IMR-90 (cell line): Measurements from ENCODE around the gene TBCE. TPM values are rescaled to one million over a fixed set of nuclear protein-coding genes. Genes with fewer than 3 reads are reported as not detected.

Experiments used
- ATAC-seq: fragments of 200-7000 bp; cut with Tn5 transposase; 2 replicates; pipeline ENCODE4 v1.9.1; 2020; ENCODE audit warnings: low read depth, mild to moderate bottlenecking, moderate library complexity
- BruUV-seq: library from RNA; stranded (reverse); fragments of 400-500 nt; replicated peaks from 2 replicates; lab custom pipeline; 2021; lab: Mats Ljungman, UMichigan
- CTCF ChIA-PET: fragments of 300-600 bp; formaldehyde crosslinking; extraction: SDS; loops from one replicate; lab custom pipeline; 2021; ENCODE audit warnings: antibody characterized with exemption; lab: Yijun Ruan, JAX
- POLR2A ChIA-PET: fragments of 300-600 bp; sonication (Branson Sonifier 250); formaldehyde crosslinking; loops from one replicate; lab custom pipeline; 2022; ENCODE audit warnings: antibody characterized with exemption; ENCODE audit not compliant: unreplicated experiment; lab: Charles Lee
- DNase-seq: peaks from one replicate; pipeline ENCODE4 v3.0.0; 2013
- H2AFZ ChIP-seq: replicated peaks from 2 replicates; pipeline ENCODE3; 2013; ENCODE audit warnings: low read length, mild to moderate bottlenecking; ENCODE audit not compliant: poor library complexity
- H2AK5ac ChIP-seq: 2 replicates; pipeline ENCODE4 v1.6.1; 2013; ENCODE audit warnings: low read depth, low read length, inconsistent platforms
- H2AK9ac ChIP-seq: replicated peaks from 2 replicates; pipeline ENCODE3; 2013; ENCODE audit warnings: mild to moderate bottlenecking, low read depth, low read length, moderate library complexity; ENCODE audit not compliant: poor library complexity
- H2BK120ac ChIP-seq: 2 replicates; pipeline ENCODE4 v1.6.1; 2013; ENCODE audit warnings: low read depth, low read length, inconsistent platforms
- H2BK15ac ChIP-seq: 3 replicates; pipeline ENCODE4 v1.6.1; 2013; ENCODE audit warnings: low read depth, low read length, inconsistent platforms
- H2BK20ac ChIP-seq: 2 replicates; pipeline ENCODE4 v1.6.1; 2013; ENCODE audit warnings: low read depth, mild to moderate bottlenecking, inconsistent platforms, low read length, moderate library complexity
- H2BK5ac ChIP-seq: 2 replicates; pipeline ENCODE4 v1.6.1; 2013; ENCODE audit warnings: mild to moderate bottlenecking, low read depth, low read length, inconsistent platforms; ENCODE audit not compliant: poor library complexity, severe bottlenecking
- H3K14ac ChIP-seq: replicated peaks from 2 replicates; pipeline ENCODE4 v1.6.1; 2013; ENCODE audit warnings: low read depth, low read length, inconsistent platforms
- H3K18ac ChIP-seq: 2 replicates; pipeline ENCODE4 v1.6.1; 2013; ENCODE audit warnings: low read depth, low read length, control low read depth
- H3K23ac ChIP-seq: 2 replicates; pipeline ENCODE4 v1.6.1; 2013; ENCODE audit warnings: low read depth, low read length, inconsistent platforms
- H3K27ac ChIP-seq: 2 replicates; pipeline ENCODE4 v1.5.1; 2013; ENCODE audit warnings: mild to moderate bottlenecking, control low read depth, low read length; ENCODE audit not compliant: insufficient read depth
- H3K27me3 ChIP-seq: 2 replicates; pipeline ENCODE4 v1.6.1; 2013; ENCODE audit warnings: low read length; ENCODE audit not compliant: control insufficient read depth, insufficient read depth
- H3K36me3 ChIP-seq: 2 replicates; pipeline ENCODE4 v1.6.1; 2013; ENCODE audit warnings: low read length, mixed read lengths; ENCODE audit not compliant: control insufficient read depth, insufficient read depth
- H3K4ac ChIP-seq: 2 replicates; pipeline ENCODE4 v1.6.1; 2013; ENCODE audit warnings: low read depth, low read length, inconsistent platforms
- H3K4me1 ChIP-seq: 2 replicates; pipeline ENCODE4 v1.6.1; 2013; ENCODE audit warnings: low read length, mixed read lengths; ENCODE audit not compliant: control insufficient read depth, insufficient read depth
- H3K4me2 ChIP-seq: 2 replicates; pipeline ENCODE4 v1.6.1; 2013; ENCODE audit warnings: low read depth, mild to moderate bottlenecking, control low read depth, low read length, moderate library complexity
- H3K4me3 ChIP-seq: 2 replicates; pipeline ENCODE4 v1.5.1; 2013; ENCODE audit warnings: low read depth, mild to moderate bottlenecking, control low read depth, low read length, moderate library complexity; ENCODE audit not compliant: insufficient read depth
- H3K56ac ChIP-seq: 2 replicates; pipeline ENCODE4 v1.6.1; 2013; ENCODE audit warnings: low read length, inconsistent platforms; ENCODE audit not compliant: insufficient read depth; ENCODE audit errors: extremely low read depth
- H3K79me1 ChIP-seq, 2 experiments: 2 replicates each; pipeline ENCODE4 v1.6.1; 2013; ENCODE audit warnings: low read length in 2 of 2, inconsistent platforms in 1 of 2, low read depth in 1 of 2
- H3K9ac ChIP-seq: 2 replicates; pipeline ENCODE4 v1.6.1; 2013; ENCODE audit warnings: low read depth, low read length, control low read depth
- H3K9me1 ChIP-seq: 2 replicates; pipeline ENCODE4 v1.6.1; 2013; ENCODE audit warnings: low read length, inconsistent platforms; ENCODE audit not compliant: insufficient read depth
- H3K9me3 ChIP-seq: 2 replicates; pipeline ENCODE4 v1.6.1; 2013; ENCODE audit warnings: low read length; ENCODE audit not compliant: control insufficient read depth, insufficient read depth
- H4K20me1 ChIP-seq: 2 replicates; pipeline ENCODE4 v1.6.1; 2013; ENCODE audit warnings: low read length, inconsistent platforms; ENCODE audit not compliant: insufficient read depth
- H4K5ac ChIP-seq: 2 replicates; pipeline ENCODE4 v1.6.1; 2013; ENCODE audit warnings: mild to moderate bottlenecking, low read depth, low read length, control low read depth
- H4K8ac ChIP-seq, 2 experiments: 2 replicates each; pipeline ENCODE4 v1.6.1; 2013; ENCODE audit warnings: low read depth in 2 of 2, low read length in 2 of 2, control low read depth in 1 of 2, inconsistent platforms in 1 of 2
- H4K91ac ChIP-seq: 2 replicates; pipeline ENCODE4 v1.6.1; 2013; ENCODE audit warnings: low read depth, low read length, inconsistent platforms; ENCODE audit not compliant: insufficient read depth
- BHLHE40 ChIP-seq: fragments of 150-350 bp; IDR thresholded peaks from 2 replicates; pipeline ENCODE4 v1.6.1; 2016; ENCODE audit warnings: mild to moderate bottlenecking, low read depth, low read length
- MAZ ChIP-seq: IDR thresholded peaks from 2 replicates; pipeline ENCODE4 v1.6.1; 2012; ENCODE audit warnings: low read depth, mild to moderate bottlenecking, low read length, improper control_type of control experiment, moderate library complexity, borderline replicate concordance
- NFE2L2 ChIP-seq: fragments of 150-350 bp; IDR thresholded peaks from 2 replicates; pipeline ENCODE4 v1.6.1; 2016; ENCODE audit warnings: low read depth, mild to moderate bottlenecking, low read length
- POLR2A ChIP-seq: IDR thresholded peaks from 2 replicates; pipeline ENCODE4 v1.6.1; 2012; ENCODE audit warnings: mild to moderate bottlenecking, low read depth, low read length
- RAD21 ChIP-seq: IDR thresholded peaks from 2 replicates; pipeline ENCODE4 v1.6.1; 2012; ENCODE audit warnings: low read length, improper control_type of control experiment
- RCOR1 ChIP-seq: IDR thresholded peaks from 2 replicates; pipeline ENCODE4 v1.6.1; 2012; ENCODE audit warnings: mild to moderate bottlenecking, low read length, improper control_type of control experiment; ENCODE audit not compliant: insufficient replicate concordance
- WGBS, 2 experiments: methylation state at CpG; one replicate each; pipeline versions ENCODE4 v1.1.5 to v1.1.7; 2013; ENCODE audit warnings: missing lambda C conversion rate in 2 of 2; ENCODE audit not compliant: insufficient read length in 1 of 2; ENCODE audit errors: extremely low coverage in 2 of 2; 5-methylcytosine and 5-hydroxymethylcytosine counted together
- dilution Hi-C: fragments of 300-500 bp; cut with HindIII; formaldehyde crosslinking; loops from one replicate; pipeline ENCODE4 v1.14.3; 2018; ENCODE audit warnings: low sequenced_read_pairs; ENCODE audit not compliant: unreplicated experiment
- in situ Hi-C: fragments of 300-500 bp; cut with MboI; formaldehyde crosslinking; loops from 3 replicates; pipeline ENCODE4 v1.14.3; 2019; ENCODE audit warnings: low sequenced_read_pairs, inconsistent platforms, mixed read lengths
- intact Hi-C: fragments of 100-400 bp; cut with micrococcal nuclease; formaldehyde crosslinking; loops from 2 replicates; pipeline ENCODE4 v1.10.0; 2022
- polyA plus RNA-seq, 3 experiments: library from polyadenylated mRNA; depleted of rRNA; stranded (reverse); fragments of >200 nt; gene quantifications; 2 replicates each; pipeline ENCODE4 v1.2.3, GENCODE V29; 2012; ENCODE audit warnings: low replicate concordance in 1 of 3
- total RNA-seq: library from RNA; depleted of rRNA; stranded (reverse); fragments of >200 nt; gene quantifications from 2 replicates; pipeline ENCODE4 v1.2.3, GENCODE V29; 2012

The TBCE gene
- total and polyA plus RNA-seq, 2 of the 4 experiments (the other 2 are of a cell fraction), result 25.3 to 26.7 TPM

GRCh38 chr1:235410467-235410866 is 43.2 kb downstream of the TBCE start:
- peaks cover 5% of the 10 kb centered on the region; the same call in 1 of the 2 replicates for H3K9me1 ChIP-seq
- no peak overlapping the region for H3K27ac ChIP-seq
- no peak overlapping the region for H3K4ac ChIP-seq
- H3K18ac ChIP-seq, result no peak overlapping the region
- H4K8ac ChIP-seq, result no peak overlapping the region
- no peak overlapping the region for H4K5ac ChIP-seq
- BruUV-seq, result no TSS peak
- no peak overlapping the region for H3K56ac ChIP-seq
- no peaks in the 10 kb centered on the region for H3K9me3 ChIP-seq
- H3K79me1 ChIP-seq, result peaks cover 0 to 46% of the 10 kb centered on the region in 2 experiments; a peak in 3 of 4 replicates
- H3K36me3 ChIP-seq, result peaks cover 3% of the 10 kb centered on the region; the same call in 1 of the 2 replicates
- no peak overlapping the region for H3K9ac ChIP-seq
- H4K20me1 ChIP-seq, result peaks cover 6% of the 10 kb centered on the region; the same call in 1 of the 2 replicates
- H2AK5ac ChIP-seq, result no peak overlapping the region
- in situ Hi-C loops (loop anchor here (10.0 kb wide), 1 partner anchor 306 kb away; no protein-coding TSS in a partner anchor), dilution Hi-C loops (no loop called here), intact Hi-C loops (no loop called here)
- WGBS, 2 experiments, result no CpG with 5 or more reads among the region's 5 CpGs
- no peak overlapping the region for H2BK120ac ChIP-seq
- no peak for ATAC-seq
- no peak overlapping the region for H2AK9ac ChIP-seq
- H3K23ac ChIP-seq, result no peak overlapping the region
- no peaks in the 10 kb centered on the region for H3K27me3 ChIP-seq
- CTCF ChIA-PET, result no interaction called here
- no peak for DNase-seq
- H3K14ac ChIP-seq, result no peak overlapping the region
- peaks cover 5% of the 10 kb centered on the region for H3K4me1 ChIP-seq
- H2BK15ac ChIP-seq, result no peak overlapping the region
- H3K4me2 ChIP-seq, result no peak overlapping the region
- H2AFZ ChIP-seq, result no peak overlapping the region
- no peak overlapping the region for H2BK5ac ChIP-seq
- no peak overlapping the region for H4K91ac ChIP-seq
- no peak overlapping the region for H2BK20ac ChIP-seq
- POLR2A ChIA-PET, result no interaction called here
- no peak overlapping the region for H3K4me3 ChIP-seq
- TF ChIP-seq RAD21 (no peak), NFE2L2 (no peak), RCOR1 (no peak), POLR2A (no peak), MAZ (no peak), BHLHE40 (no peak)
